K562 (cell line): ENCODE data around the gene TAF11L8.
"Not testable (repeated sequence)": the region's sequence is repeated elsewhere in the genome, so short reads cannot be mapped to it uniquely, and the experiment has no call there.

Source experiments
- BRCA1 ChIP-seq, 2 experiments: fragments of 450-650 bp in 1 of 2; sonication (generic) in 1 of 2; formaldehyde crosslinking in 1 of 2; IDR thresholded peaks; 2 replicates each; pipeline versions ENCODE4 v1.5.0 to v1.6.1; 2017 to 2020; ENCODE audit warnings: mild to moderate bottlenecking in 1 of 2, missing genetic modification reagents in 1 of 2
- CAMTA2 ChIP-seq: fragments of 250-450 bp; sonication (Bioruptor Pico); conservative IDR thresholded peaks from 2 replicates; pipeline ENCODE4 v1.5.1; 2022
- CEBPB ChIP-seq: fragments of 450-650 bp; IDR thresholded peaks from 2 replicates; pipeline ENCODE4 v1.6.1; 2016; ENCODE audit warnings: missing genetic modification characterization, missing compliant biosample characterization
- EP300 ChIP-seq: IDR thresholded peaks from 2 replicates; pipeline ENCODE4 v1.6.1; 2012; ENCODE audit warnings: low read length, improper control_type of control experiment
- KLF16 ChIP-seq: IDR thresholded peaks from 2 replicates; pipeline ENCODE4 v1.6.1; 2016; ENCODE audit warnings: antibody characterized with exemption
- MEF2A ChIP-seq: IDR thresholded peaks from 2 replicates; pipeline ENCODE4 v1.6.1; 2011; ENCODE audit warnings: low read depth, mild to moderate bottlenecking, low read length, moderate library complexity; ENCODE audit not compliant: control insufficient read depth
- MEIS2 ChIP-seq: fragments of 450-650 bp; IDR thresholded peaks from 2 replicates; pipeline ENCODE4 v1.6.1; 2014; ENCODE audit warnings: mild to moderate bottlenecking; ENCODE audit not compliant: partially characterized antibody
- MIER1 ChIP-seq: fragments of 450-650 bp; IDR thresholded peaks from 2 replicates; pipeline ENCODE4 v1.6.1; 2016; ENCODE audit warnings: antibody characterized with exemption, mild to moderate bottlenecking, low read depth
- RBFOX2 ChIP-seq: fragments of 200-400 bp; formaldehyde crosslinking; IDR thresholded peaks from 2 replicates; pipeline ENCODE4 v1.6.1; 2017; ENCODE audit warnings: low read depth, mild to moderate bottlenecking, low read length, moderate library complexity
- ZNF24 ChIP-seq: fragments of 450-650 bp; IDR thresholded peaks from 2 replicates; pipeline ENCODE4 v1.6.1; 2016
- ZNF41 ChIP-seq: fragments of 250-450 bp; sonication (Bioruptor Pico); conservative IDR thresholded peaks from 2 replicates; pipeline ENCODE4 v1.4.0; 2020; ENCODE audit warnings: mild to moderate bottlenecking

DNA sequence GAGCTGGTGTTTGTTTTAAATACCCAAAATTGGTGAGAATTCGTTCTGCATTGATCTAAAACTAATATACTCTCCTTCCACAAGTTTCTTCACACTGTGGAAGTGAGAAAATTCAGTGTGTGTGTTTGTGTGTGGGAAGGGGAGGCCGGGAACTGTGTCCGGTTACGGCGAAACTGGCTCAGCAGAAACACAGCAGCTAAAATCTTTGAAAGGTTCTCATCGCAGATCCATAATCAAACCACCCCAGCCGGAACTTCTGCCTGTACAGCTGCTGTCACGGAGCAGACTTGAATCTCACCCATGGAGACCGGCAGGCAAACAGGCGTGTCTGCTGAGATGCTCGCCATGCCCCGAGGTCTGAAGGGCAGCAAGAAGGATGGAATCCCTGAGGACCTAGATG, 41.0 kb upstream of the TAF11L8 start, which contains the start of gene TAF11L13:
- not testable (repeated sequence) for TF ChIP-seq EP300; MIER1; KLF16; MEIS2; RBFOX2; ZNF24; BRCA1 (IDR thresholded peaks at IDR 0.05); BRCA1 (CRISPR knock-in tag; IDR thresholded peaks at IDR 0.05); CAMTA2 (CRISPR knock-in tag); MEF2A; ZNF41 (CRISPR knock-in tag); CEBPB
